SU-DHL-6 (cell line): ENCODE data around the gene MIDN.

Experiments used
- H2AFZ ChIP-seq: fragments of 200-600 bp; sonication (generic); 2 replicates; pipeline ENCODE4 v1.6.1; 2014; ENCODE audit warnings: low read depth, mild to moderate bottlenecking, moderate library complexity, mixed read lengths, antibody characterized with exemption, low read length; ENCODE audit not compliant: severe bottlenecking
- H3F3A ChIP-seq: fragments of 200-600 bp; shearing (Covaris generic); 2 replicates; pipeline ENCODE4 v1.6.0; 2016; ENCODE audit warnings: antibody characterized with exemption, mild to moderate bottlenecking; ENCODE audit not compliant: insufficient read depth
- H3K27ac ChIP-seq: fragments of 200-600 bp; sonication (generic); 2 replicates; pipeline ENCODE4 v1.5.1; 2016; ENCODE audit warnings: low read depth, mild to moderate bottlenecking, low read length, moderate library complexity, mixed read lengths
- H3K27me3 ChIP-seq: fragments of 200-600 bp; sonication (generic), shearing (Covaris generic); 2 replicates; pipeline ENCODE4 v1.6.0; 2014; ENCODE audit warnings: mild to moderate bottlenecking, low read length
- H3K36me3 ChIP-seq: fragments of 200-600 bp; sonication (generic); 2 replicates; pipeline ENCODE4 v1.6.1; 2014; ENCODE audit warnings: mild to moderate bottlenecking, low read length, mixed read lengths
- H3K4me2 ChIP-seq: fragments of 300-600, 200-600 bp; shearing (Covaris generic), sonication (generic); 2 replicates; pipeline ENCODE4 v1.6.0; 2014; ENCODE audit warnings: low read length, low read depth, mild to moderate bottlenecking; ENCODE audit not compliant: poor library complexity, severe bottlenecking
- H3K4me3 ChIP-seq: fragments of 200-600 bp; sonication (generic); 2 replicates; pipeline ENCODE4 v1.5.1; 2014; ENCODE audit warnings: antibody characterized with exemption, low read length, mild to moderate bottlenecking, mixed read lengths; ENCODE audit not compliant: insufficient read depth, poor library complexity, severe bottlenecking
- H3K79me2 ChIP-seq: fragments of 200-600 bp; sonication (generic); 2 replicates; pipeline ENCODE4 v1.6.1; 2014; ENCODE audit warnings: mild to moderate bottlenecking, low read length, moderate library complexity; ENCODE audit not compliant: insufficient read depth
- H3K9ac ChIP-seq: fragments of 200-600 bp; sonication (generic); 2 replicates; pipeline ENCODE4 v1.7.0; 2014; ENCODE audit warnings: mild to moderate bottlenecking, low read length
- H3K9me2 ChIP-seq: fragments of 200-600 bp; sonication (generic); replicated peaks from 2 replicates; pipeline ENCODE4 v1.6.1; 2014; ENCODE audit warnings: low read length; ENCODE audit not compliant: insufficient read depth
- H3K9me3 ChIP-seq: fragments of 200-600 bp; sonication (generic); 2 replicates; pipeline ENCODE4 v1.6.1; 2014; ENCODE audit warnings: low read length, mixed read lengths; ENCODE audit not compliant: insufficient read depth
- H4K20me1 ChIP-seq: fragments of 200-600 bp; sonication (generic); 2 replicates; pipeline ENCODE4 v1.6.1; 2014; ENCODE audit warnings: low read depth, mild to moderate bottlenecking, antibody characterized with exemption, low read length, moderate library complexity, mixed read lengths
- EZH2phosphoT487 ChIP-seq: fragments of 200-600 bp; sonication (generic), shearing (Covaris generic); conservative IDR thresholded peaks from 2 replicates; pipeline ENCODE4 v1.6.1; 2018; ENCODE audit warnings: mild to moderate bottlenecking, antibody characterized with exemption, low read length, moderate library complexity, mixed read lengths
- TF ChIP-seq, protein P1 (sequence below): fragments of 200-600 bp; sonication (generic); IDR thresholded peaks from one replicate; pipeline ENCODE4 v1.5.1; 2017; ENCODE audit warnings: antibody characterized with exemption, mild to moderate bottlenecking, low read length, moderate library complexity; ENCODE audit not compliant: insufficient read depth, poor library complexity, severe bottlenecking

Gene MIDN

DNA sequence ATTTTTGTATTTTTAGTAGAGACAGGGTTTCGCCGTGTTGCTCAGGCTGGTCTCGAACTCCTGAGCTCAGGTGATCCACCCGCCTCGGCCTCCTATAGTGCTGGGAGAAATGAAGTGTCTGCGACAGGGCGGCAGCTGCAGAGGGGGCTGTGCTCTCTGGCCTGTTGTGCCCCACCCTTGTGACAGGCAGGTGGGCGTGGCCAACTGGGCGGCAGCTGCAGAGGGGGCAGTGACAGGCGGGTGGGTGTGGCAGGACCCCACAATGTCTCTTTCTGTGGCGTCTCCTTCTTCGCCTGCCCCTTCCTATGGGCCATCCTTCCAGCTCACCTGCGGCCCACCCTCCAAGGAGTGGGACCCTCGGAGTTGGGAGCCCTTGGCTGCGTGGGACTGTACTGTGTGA is 31.0 kb upstream of the MIDN start:
- Histone ChIP-seq H2AFZ (no peak overlapping the region), H4K20me1 (no peaks in the 10 kb centered on the region), H3K4me2 (no peak overlapping the region), H3K4me3 (no peak overlapping the region), H3K9me3 (no peaks in the 10 kb centered on the region), H3K27ac (no peak overlapping the region), H3F3A (no peaks in the 10 kb centered on the region), H3K9ac (no peak overlapping the region), H3K79me2 (peaks cover 14% of the 10 kb centered on the region; the same call in 1 of the 2 replicates), H3K9me2 (no peaks in the 10 kb centered on the region), H3K36me3 (no peaks in the 10 kb centered on the region), H3K27me3 (no peaks in the 10 kb centered on the region)
- TF ChIP-seq EZH2phosphoT487: no peak
- TF ChIP-seq, protein P1, sequence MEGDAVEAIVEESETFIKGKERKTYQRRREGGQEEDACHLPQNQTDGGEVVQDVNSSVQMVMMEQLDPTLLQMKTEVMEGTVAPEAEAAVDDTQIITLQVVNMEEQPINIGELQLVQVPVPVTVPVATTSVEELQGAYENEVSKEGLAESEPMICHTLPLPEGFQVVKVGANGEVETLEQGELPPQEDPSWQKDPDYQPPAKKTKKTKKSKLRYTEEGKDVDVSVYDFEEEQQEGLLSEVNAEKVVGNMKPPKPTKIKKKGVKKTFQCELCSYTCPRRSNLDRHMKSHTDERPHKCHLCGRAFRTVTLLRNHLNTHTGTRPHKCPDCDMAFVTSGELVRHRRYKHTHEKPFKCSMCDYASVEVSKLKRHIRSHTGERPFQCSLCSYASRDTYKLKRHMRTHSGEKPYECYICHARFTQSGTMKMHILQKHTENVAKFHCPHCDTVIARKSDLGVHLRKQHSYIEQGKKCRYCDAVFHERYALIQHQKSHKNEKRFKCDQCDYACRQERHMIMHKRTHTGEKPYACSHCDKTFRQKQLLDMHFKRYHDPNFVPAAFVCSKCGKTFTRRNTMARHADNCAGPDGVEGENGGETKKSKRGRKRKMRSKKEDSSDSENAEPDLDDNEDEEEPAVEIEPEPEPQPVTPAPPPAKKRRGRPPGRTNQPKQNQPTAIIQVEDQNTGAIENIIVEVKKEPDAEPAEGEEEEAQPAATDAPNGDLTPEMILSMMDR: no peak

DNA sequence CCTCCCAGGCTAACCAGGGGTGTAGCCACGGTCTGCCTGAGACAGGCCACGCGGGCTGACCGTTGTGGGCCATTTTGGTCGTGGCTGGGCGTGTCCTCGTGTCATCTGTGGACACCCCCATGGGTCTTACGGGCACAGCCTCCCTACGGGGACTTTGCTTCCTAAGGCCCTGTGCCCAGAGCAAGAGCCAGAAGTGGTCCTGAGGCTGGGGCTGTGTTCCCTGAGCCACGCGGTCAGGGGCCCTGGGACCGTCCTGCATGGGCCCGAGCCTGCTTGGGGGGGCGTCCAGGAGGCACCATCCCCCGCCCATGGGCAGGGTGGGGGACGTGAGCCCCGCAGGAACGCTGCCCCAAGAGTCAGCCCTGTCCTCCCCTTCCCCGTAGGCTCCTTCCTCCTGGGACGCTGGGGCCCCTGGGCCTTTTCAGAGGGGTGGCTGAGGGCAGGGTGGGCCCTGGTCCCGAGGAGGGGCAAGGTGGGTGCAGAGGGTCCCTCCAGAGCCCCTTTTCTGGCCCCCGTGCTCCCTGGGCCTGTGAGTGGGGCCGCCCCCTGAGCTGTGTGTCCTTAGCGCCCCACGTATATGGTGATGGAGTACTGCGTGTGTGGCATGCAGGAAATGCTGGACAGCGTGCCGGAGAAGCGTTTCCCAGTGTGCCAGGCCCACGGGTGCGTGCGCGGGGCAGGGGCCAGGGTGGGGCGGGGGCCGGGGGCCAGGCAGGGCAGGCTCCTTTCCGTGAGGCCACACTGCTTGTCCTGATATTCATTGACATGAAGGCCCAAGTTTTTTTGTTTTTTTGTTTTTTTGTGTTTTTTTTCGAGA is 29.4 kb upstream of the MIDN start:
- no peak overlapping the region for H3K9ac ChIP-seq
- peaks cover 14% of the 10 kb centered on the region; the same call in 1 of the 2 replicates for H3K79me2 ChIP-seq
- H3F3A ChIP-seq: no peaks in the 10 kb centered on the region
- no peak overlapping the region for H3K4me2 ChIP-seq
- H2AFZ ChIP-seq: no peak overlapping the region
- H3K9me2 ChIP-seq: no peaks in the 10 kb centered on the region
- H3K36me3 ChIP-seq: no peaks in the 10 kb centered on the region
- no peaks in the 10 kb centered on the region for H4K20me1 ChIP-seq
- H3K27ac ChIP-seq: no peak overlapping the region
- no peak overlapping the region for H3K4me3 ChIP-seq
- no peaks in the 10 kb centered on the region for H3K27me3 ChIP-seq
- H3K9me3 ChIP-seq: no peaks in the 10 kb centered on the region
- TF ChIP-seq, protein P1: no peak
- TF ChIP-seq EZH2phosphoT487: no peak

DNA sequence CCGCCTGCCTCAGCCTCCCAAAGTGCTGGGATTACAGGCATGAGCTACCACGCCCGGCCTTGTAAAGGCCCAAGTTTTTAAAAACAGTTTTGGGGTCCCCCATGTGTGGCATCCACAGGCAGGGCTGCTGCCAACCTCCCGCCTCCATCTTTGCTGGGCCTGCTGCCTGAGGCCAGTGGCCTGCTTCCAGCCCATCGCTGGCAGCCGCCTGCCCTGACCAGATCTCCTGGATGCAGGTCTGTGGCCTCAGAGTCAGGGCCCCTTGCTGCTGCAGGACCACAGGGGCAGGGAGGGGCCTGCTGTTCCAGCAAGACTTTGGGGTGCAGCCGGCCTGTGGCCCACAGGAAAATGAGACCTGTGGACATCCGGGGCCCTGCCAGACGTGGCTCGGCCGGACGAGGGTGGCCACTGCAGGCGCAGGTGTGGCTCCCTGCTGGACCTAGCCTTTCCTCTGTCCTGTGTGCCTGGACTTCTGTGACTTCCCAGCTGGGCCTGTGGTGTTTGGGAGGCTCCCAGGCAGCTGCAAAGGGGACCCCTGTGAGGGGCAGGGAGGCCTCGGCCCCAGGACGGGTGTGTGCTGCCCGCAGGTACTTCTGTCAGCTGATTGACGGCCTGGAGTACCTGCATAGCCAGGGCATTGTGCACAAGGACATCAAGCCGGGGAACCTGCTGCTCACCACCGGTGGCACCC is 28.5 kb upstream of the MIDN start:
- peaks cover 6% of the 10 kb centered on the region; the same call in 1 of the 2 replicates for H3K79me2 ChIP-seq
- no peaks in the 10 kb centered on the region for H3F3A ChIP-seq
- TF ChIP-seq, protein P1: no peak
- no peak for TF ChIP-seq EZH2phosphoT487
- no peaks in the 10 kb centered on the region for H3K9me2 ChIP-seq
- H3K9me3 ChIP-seq: no peaks in the 10 kb centered on the region
- no peaks in the 10 kb centered on the region for H3K36me3 ChIP-seq
- no peak overlapping the region for H3K4me3 ChIP-seq
- no peak overlapping the region for H3K9ac ChIP-seq
- no peak overlapping the region for H3K27ac ChIP-seq
- no peak overlapping the region for H2AFZ ChIP-seq
- no peaks in the 10 kb centered on the region for H3K27me3 ChIP-seq
- no peak overlapping the region for H3K4me2 ChIP-seq
- H4K20me1 ChIP-seq: no peaks in the 10 kb centered on the region
